Activated CD8-positive, alpha-beta memory T cell treated with anti-CD3 and anti-CD28 coated beads, Interleukin-2, amount 50 U/mL, for 4 hours (primary cell): ENCODE data around the gene TBC1D22A.

Source experiments
- DNase-seq: peaks from one replicate; pipeline ENCODE4 v3.0.0-alpha.2; 2020

The TBC1D22A gene

GRCh38 chr22:47091921-47092700 is 329.7 kb downstream of the TBC1D22A start:
- DNase-seq = no peak

- no peak for DNase-seq
Measured at GRCh38 chr22:47092896-47093311, 330.5 kb downstream of the TBC1D22A start.

DNA sequence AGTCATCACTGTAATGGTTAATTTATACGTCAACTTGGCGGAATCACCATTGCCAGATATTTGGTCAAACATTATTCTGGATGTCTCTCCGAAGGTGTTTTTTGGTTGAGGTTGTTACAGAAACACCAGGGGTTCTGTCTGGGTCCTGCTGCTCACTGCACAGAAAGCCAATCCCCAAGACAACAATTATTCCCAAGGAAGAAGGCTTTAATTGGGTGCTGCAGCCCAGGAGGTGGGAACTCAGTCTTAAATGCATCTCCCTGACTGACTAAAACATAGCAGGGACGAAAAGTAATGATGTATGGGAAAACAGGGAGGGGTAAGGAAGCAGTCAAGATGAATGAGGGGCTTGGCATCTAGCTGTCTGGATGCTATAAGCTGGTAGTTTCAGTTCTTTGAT is 331.3 kb downstream of the TBC1D22A start:
- no peak for DNase-seq

- DNase-seq = no peak
Measured at GRCh38 chr22:47094861-47095330, 332.4 kb downstream of the TBC1D22A start.

GRCh38 chr22:47095395-47096122 is 333.1 kb downstream of the TBC1D22A start:
- DNase-seq = no peak

GRCh38 chr22:47098121-47098520 is 335.7 kb downstream of the TBC1D22A start:
- no peak for DNase-seq

DNA sequence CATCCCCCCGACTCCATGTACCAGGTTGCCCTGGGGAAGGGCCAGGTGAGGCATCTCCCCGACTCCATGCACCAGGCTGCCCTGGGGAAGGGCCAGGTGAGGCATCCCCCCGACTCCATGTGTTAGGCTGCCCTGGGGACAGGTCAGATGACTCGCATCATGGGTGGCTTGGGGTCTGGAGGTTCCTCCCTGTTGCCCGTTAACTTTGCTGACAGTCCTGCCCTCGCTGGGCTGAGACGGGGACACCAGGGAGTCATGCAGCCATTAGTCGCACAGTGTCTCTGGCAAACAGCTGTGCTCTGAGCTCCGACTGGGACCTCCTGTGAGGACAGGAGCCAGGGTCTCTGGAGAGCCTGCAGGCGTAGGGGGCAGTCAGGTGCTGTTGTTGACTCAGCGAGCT is 336.1 kb downstream of the TBC1D22A start:
- no peak for DNase-seq

DNA sequence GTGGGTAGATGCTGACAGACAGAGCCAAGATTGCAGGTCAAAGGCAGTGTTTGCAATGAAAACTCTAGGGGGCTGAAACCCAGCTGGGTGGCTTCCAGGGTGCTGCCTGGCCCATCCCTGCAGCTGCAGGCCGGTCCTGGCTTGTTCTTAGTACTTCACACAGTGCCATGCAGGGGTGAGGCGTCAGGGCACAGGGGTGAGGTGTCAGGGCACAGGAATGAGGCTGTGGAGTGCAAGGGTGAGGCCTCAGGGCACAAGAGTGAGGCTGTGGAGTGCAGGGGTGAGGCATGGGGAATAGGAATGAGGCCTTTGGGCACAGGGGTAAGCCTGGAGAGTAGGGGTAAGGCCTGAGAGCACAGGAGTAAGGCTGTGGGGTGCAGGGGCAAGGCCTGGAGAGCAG is 337.6 kb downstream of the TBC1D22A start:
- DNase-seq = no peak

DNA sequence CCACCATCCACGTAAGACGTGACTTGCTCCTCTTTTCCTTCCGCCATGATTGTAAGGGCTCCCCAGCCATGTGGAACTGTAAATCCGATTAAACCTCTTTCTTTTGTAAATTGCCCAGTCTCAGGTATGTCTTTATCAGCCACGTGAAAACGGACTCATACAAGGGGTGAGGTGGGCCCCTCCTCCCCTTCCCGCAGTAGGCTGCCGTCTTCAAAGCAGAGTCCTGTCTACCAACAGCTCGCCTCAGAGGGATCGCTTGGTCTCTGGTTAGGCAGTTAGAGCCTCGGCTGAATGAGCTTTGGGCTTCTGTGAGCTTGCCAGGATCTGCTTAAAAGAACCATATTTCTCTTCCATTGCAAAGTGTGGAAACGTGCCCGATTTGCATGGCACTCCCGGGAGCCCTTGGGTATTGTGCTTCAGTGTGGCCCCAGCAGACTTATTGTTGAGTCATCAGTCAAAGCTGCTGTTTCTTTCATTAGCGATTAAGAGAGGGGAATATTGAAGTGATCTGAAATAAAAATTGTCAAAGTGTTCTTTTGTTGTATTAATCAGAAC is 338.3 kb downstream of the TBC1D22A start:
- no peak for DNase-seq

DNA sequence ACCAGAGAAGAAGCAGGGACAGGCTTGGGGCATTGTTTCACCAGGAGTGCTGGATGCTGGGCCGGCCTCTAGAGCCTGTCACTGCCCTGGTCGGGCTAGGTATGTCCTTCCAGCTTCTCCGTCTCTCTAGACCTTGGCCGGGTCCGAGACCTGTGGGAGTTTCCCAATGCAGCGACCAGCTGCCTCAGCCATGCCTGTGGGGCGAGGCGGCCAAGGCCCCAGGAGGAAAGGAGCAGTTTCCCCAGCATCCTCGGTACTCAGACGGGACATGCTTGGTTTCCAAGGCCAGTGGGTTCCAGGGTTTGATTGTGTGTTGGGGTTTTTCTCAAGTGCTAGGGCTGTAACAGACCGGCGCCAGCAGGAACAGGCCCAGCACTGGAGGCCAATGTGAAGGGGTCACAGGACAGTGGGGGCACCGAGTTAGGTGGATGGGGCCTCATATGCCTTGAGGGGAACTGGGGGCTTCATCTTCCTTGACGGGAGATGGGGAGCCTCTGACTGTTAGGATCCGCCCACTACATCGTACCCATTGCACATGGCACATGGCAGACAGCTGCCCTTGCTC is 339.0 kb downstream of the TBC1D22A start:
- no peak for DNase-seq

DNA sequence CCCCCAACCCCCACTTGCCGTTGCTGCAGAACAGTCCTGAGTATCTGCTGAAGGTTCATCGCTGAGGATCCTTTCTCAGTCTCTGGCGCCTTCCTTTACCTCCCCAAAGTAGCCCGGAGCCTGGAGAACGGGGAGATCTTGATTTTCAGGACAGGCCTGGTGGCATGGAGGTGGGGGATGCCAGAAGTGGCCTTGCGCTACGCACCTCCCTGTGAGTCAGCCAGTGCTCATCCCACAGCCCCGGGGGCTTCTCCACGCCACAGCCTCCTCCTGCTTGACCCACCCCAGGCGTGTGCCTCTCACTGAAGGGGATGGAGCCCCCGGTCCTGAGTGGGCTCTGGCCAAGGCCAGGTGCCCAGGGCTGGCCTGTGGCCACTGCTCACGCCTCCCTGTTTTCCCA is 339.6 kb downstream of the TBC1D22A start:
- DNase-seq = no peak

DNA sequence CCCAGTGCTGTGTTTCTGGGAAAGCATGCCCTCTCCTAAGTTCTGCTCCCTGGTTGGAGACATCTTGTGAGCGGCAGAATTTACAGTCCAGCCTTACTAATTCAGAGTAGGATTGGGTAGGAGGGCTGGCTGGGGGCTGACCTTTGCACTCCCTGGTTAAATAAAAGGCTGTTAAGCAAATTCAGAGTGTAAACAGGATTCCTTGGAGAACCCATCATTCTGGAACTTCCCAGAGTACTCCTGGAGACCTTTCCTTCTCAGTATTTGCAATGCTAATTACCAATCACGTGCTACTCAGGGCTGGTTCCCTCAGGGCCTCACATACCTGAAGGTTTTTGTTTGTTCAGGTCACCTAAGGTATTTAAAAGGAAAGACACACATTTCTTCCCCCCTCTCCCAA is 340.2 kb downstream of the TBC1D22A start:
- DNase-seq = no peak

DNA sequence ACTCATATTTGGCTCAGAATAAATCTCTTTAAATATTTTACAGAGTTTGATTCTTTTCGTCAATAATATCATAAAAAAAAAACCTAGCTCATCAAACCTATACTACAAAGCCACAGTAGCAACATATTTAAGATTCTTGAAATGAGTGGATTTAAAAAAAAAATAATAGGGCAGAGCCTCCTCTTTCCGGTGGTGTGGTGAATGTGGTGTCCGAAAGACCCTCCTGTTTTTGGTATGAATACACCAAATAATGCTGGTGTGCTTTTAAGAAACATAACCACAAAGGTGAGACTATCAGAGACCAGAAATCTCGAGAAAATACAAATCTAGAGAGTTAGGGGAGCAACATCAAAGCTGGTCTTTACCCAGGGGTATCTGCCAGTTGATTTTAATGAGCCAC is 342.6 kb downstream of the TBC1D22A start:
- no peak for DNase-seq

DNA sequence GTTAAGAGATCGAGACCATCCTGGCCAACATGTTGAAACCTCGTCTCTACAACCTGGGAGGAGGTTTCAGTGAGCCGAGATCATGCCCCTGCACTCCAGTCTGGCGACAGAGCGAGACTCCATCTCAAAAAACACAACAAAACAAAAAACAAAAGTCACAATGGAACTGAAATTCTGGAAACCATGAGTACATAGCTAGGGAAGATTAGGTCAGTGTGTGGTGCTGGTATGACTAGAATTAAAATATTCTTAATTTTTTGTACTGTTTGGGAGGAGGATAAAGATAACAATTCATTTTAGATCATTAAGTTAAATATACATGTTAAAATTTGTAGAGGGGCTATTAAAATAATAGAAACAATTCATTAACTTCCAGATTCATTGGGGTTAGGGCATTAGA is 344.4 kb downstream of the TBC1D22A start:
- DNase-seq = no peak

DNA sequence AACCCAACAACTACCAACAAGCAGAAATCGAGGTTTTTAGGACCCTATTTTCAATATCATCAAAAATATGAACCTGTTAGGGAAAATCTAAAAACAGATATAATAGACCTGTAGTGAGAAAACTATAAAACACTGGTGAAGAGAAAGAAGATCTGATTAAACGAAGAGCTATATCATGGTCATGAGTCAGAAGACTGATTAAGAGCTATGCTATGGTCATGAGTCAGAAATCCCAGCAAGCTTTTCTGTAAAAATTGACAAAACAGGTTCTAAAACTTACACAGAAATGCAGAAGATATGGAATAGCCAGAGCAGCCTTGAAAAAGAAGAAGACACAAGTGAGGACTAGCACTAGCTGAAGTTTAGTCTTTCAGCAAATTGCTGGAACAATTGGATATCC is 345.0 kb downstream of the TBC1D22A start:
- no peak for DNase-seq

DNA sequence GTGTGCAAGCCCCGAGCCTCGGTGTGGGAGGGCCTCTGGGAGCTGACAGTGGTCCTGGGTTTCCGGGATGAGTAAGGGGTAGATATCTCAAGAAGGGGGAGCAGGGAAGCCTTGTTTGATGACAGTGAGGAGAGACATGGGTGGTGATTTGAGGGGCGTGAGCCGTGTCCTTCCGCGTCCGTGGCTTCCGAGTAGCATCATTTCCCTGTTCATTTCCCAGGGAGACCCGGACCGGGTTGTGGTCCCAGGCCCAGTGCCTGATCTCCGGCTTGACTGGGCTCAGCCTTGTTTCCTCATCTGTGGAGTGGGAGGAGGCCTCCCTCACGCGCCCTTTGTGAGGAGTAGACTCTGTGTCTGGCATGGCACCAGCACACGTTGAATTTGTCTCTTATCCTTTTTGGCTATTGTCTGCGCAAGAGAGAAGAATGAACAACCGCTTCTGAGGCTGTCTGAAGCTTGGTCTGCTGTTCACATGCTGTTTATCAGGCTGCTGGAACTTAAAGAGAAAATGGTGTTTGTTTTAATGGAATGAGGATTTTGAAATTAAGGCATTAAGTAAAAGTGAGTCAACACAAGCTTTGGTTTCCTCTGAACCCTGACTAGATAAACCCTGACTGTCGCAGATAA is 348.5 kb downstream of the TBC1D22A start:
- no peak for DNase-seq

DNA sequence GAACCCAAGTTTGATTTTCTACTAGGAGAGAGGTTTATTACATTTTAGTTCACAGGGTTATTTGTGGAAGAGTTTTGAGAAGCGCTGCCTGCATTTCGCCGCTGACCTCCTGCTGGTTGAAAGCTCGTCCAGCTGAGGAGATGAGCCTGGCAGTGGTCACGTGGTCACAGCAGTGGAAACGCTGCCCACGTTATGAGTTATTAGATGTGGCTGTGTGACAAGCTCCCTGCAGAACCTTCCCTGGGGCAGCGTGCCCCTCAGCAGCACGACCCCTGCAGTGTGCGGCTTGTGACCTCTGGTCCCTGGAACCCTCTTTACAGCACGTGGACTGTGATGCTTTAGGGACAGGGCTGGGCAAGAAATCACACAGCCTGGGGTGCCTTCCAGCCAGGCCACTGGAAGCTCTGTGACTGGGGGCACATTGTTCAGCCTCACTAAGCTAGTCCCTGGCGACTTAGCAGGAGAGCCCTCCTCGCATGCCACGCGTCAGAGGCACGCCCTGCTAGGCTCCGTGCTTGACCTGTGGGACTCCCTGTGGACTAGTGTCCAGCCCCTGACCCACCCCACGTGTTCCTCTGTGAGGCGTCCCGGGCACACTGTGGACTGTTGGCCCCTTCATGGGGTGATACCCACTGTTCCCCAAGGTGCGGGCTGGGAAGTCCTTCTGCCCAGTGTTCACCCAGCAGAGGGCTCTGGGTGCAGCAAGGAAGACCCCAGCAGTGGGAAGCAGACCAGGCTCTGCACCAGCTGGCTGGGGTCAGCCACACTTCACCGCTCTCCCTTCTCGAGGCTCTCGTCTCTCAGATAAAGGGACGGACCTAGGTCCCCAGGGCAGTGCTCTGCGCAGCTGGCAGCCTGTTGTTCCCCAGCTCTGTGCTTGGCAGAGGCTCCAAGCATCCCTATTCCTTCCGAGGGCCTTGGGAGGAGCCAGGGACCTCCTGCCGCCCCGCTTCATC is 349.5 kb downstream of the TBC1D22A start:
- no peak for DNase-seq

DNA sequence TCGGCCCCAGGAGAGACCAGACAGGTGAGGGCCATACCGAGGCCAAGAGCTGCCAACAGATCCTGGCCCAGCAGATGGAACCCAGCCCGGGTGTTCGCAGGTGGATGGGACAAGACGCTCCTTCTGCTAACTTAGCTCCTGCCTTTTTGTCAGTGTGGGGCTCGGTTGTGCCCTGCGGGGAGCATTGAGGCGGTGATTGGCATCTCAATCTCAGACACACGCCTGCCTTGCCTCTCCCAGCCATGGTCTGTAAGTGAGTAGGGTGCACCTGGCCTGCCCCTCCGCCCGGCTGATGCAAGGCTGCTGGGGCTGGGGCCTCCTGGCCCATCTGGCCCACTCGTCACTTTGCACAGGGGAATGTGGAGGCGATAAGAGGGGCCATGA is 350.1 kb downstream of the TBC1D22A start:
- no peak for DNase-seq

- DNase-seq = no peak
Measured at GRCh38 chr22:47112994-47113852, 350.8 kb downstream of the TBC1D22A start.

GRCh38 chr22:47113853-47114415 is 351.5 kb downstream of the TBC1D22A start:
- DNase-seq = no peak
